ENCODE measurements around the gene ITGB1. TPM values are rescaled to one million over a fixed set of nuclear protein-coding genes. Genes with fewer than 3 reads are reported as not detected.
A peak's percentile ranks its signal among the peaks of the same experiment; 100 is the strongest.

Gene ITGB1
- total and polyA plus RNA-seq, 2 experiments from 2014 or later, result 3,297 to 5,235 TPM

DNA sequence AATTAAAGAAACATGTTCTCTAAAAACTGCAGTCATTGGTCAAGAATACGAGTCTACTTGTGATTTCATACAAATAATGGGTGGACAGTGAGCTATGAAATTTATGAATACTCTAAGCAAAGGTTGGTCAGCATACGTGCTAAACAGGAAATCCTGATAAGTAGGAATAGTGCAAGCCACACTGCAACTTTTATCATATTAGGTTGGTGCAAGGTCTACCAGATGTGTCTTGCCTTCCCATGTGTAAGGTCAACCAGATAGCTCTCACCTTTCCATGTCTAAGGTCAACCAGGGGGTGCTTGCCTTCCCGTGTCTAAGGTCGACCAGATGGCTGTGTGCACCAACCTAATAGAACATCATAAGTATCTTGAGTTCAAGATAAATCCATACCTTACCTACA is 2.0 kb upstream of the ITGB1 start:
- Histone ChIP-seq H3K27me3 (replicated peaks; ENCODE audit: insufficient read depth) (no peaks in the 10 kb centered on the region), H3K9ac (peak overlapping the region; percentile 97), H4K20me1 (ENCODE audit: insufficient read depth) (peaks cover 11% of the 10 kb centered on the region; the same call in 1 of the 2 replicates), H3F3A (ENCODE audit: insufficient read depth) (peaks cover 69% of the 10 kb centered on the region), H3K27ac (peak overlapping the region; percentile 96), H3K4me2 (ENCODE audit: unreplicated experiment) (peak overlapping the region; percentile 99), H3K4me1 (ENCODE audit: insufficient read depth) (peaks cover 47% of the 10 kb centered on the region), H2AFZ (no peak overlapping the region), H3K9me3 (ENCODE audit: low read depth) (no peaks in the 10 kb centered on the region), H3K36me3 (ENCODE audit: low read depth) (peaks cover 15% of the 10 kb centered on the region), H3K4me3 (peak overlapping the region; percentile 84), H3K79me2 (ENCODE audit: insufficient read depth) (peaks cover 61% of the 10 kb centered on the region), H3K9me2 (ENCODE audit: insufficient read depth) (no peaks in the 10 kb centered on the region)
- 83 to 87% methylated on average over 4 of the region's 4 CpGs for WGBS, 2 experiments (ENCODE audit: low coverage in 1 of 2, low lambda C conversion rate in 2 of 2, missing lambda C conversion rate in 2 of 2)
- TF ChIP-seq EZH2 (IDR thresholded peaks at IDR 0.05; ENCODE audit: insufficient read depth, poor library complexity, severe bottlenecking) (no peak), EZH2phosphoT487 (IDR thresholded peaks at IDR 0.05; ENCODE audit: insufficient read depth, low read depth) (no peak)
- in situ Hi-C loops (cut with MboI), result no loop called here
- DNase-seq, result no peak

DNA sequence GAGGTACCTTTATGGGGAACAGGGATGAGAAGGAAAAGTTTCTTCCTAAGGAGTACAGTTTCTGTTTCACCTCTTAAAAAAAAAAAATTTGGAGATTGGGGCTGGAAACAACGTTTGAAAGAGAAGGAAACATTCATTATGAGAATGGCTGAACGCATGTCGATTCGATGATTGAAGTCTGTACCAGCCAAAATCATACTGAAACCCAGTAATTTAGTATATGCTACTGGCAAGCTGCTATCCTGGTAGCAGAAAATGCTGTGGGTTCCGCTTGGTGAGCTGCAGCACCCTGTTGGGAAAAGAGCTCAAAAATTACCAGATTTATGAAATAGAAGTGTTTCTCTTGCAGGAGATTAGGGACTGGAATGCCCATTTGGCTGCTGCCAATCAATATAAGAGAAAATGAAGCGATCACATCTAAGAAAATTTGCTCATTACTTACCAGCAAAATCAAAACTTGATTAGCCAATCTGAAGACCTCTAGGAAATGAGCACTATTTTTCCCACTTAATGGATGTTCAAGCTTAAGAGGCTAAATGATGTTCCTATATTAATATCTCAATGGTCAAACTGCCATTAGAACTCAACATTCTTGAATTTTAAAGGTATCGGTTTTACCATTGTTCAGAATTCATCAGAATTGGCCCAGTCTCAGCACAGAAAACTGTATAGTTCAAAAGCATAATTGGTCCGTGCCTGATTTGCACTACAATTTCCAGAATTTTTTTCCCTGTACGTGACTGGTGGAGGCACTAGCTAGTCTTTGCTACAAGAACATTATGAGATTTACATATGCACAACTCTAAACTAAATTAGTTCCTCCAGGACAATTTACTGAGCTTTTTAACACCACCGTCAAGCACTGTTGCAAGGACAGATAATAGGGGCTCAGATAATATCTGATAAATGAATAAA is 1.2 kb upstream of the ITGB1 start:
- Histone ChIP-seq H3F3A (ENCODE audit: insufficient read depth) (peaks cover 77% of the 10 kb centered on the region), H3K79me2 (ENCODE audit: insufficient read depth) (peaks cover 67% of the 10 kb centered on the region), H3K36me3 (ENCODE audit: low read depth) (peaks cover 20% of the 10 kb centered on the region), H3K4me3 (peak overlapping the region; percentile 84), H3K4me2 (ENCODE audit: unreplicated experiment) (peak overlapping the region; percentile 99), H4K20me1 (ENCODE audit: insufficient read depth) (peaks cover 18% of the 10 kb centered on the region; the same call in 1 of the 2 replicates), H2AFZ (peak overlapping the region; percentile 55), H3K4me1 (ENCODE audit: insufficient read depth) (peaks cover 51% of the 10 kb centered on the region), H3K9ac (peak overlapping the region; percentile 97), H3K27me3 (replicated peaks; ENCODE audit: insufficient read depth) (no peaks in the 10 kb centered on the region), H3K27ac (peak overlapping the region; percentile 96), H3K9me3 (ENCODE audit: low read depth) (no peaks in the 10 kb centered on the region), H3K9me2 (ENCODE audit: insufficient read depth) (no peaks in the 10 kb centered on the region)
- 31 to 35% methylated on average over 10 of the region's 10 CpGs for WGBS, 2 experiments (ENCODE audit: low coverage in 1 of 2, low lambda C conversion rate in 2 of 2, missing lambda C conversion rate in 2 of 2)
- in situ Hi-C loops (cut with MboI), result no loop called here
- TF ChIP-seq EZH2 (IDR thresholded peaks at IDR 0.05; ENCODE audit: insufficient read depth, poor library complexity, severe bottlenecking), result no peak
- TF ChIP-seq EZH2phosphoT487 (IDR thresholded peaks at IDR 0.05; ENCODE audit: insufficient read depth, low read depth), result no peak
- peak; percentile 43 for DNase-seq

DNA sequence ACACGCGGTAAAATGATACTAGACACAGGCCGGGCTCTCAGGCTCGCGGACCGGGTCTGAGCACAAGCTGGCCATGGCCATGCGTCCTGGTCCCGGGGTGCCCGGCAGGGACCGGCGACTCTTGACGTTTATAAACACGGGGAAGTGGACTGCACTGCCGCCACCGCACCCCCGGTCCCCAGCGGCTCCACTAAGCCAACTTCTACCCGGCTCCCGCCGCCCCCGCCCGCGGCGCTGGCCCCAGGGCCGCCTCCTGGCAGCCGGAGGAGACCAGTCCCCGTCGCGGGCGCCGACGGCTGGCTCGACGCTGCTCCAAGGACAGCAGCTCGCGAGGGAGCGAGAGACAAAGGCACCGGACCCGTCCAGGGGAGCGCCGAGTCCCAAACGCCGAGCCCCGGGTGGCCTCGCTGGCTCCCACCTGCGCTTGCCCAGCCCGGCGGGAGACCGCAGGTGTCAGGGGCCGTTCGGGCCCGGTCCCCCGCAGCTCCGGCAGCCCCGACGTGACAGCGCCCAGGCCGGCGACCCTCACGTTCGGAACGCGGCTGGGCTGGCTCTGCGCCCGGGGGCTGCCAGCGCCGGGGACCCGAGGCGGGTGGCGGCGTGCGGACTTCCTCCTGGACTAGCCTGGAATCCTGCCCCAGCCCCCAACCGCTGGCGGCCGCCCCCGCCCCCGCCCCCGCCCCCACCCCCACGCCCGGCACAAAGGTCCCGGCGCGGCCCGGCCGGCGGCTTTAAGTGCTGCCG is 517 bp downstream of the ITGB1 start:
- no peak for TF ChIP-seq EZH2 (IDR thresholded peaks at IDR 0.05; ENCODE audit: insufficient read depth, poor library complexity, severe bottlenecking)
- TF ChIP-seq EZH2phosphoT487 (IDR thresholded peaks at IDR 0.05; ENCODE audit: insufficient read depth, low read depth), result no peak
- peaks cover 52% of the 10 kb centered on the region for H3K4me1 ChIP-seq (ENCODE audit: insufficient read depth)
- DNase-seq, result peak; percentile 80

More for the DNA sequence above, 517 bp downstream of the ITGB1 start:
- Histone ChIP-seq H3K4me3 (peak overlapping the region; percentile 84), H3K9me2 (ENCODE audit: insufficient read depth) (no peaks in the 10 kb centered on the region), H3K79me2 (ENCODE audit: insufficient read depth) (peaks cover 80% of the 10 kb centered on the region), H3K27me3 (replicated peaks; ENCODE audit: insufficient read depth) (no peaks in the 10 kb centered on the region), H3K9ac (peak overlapping the region; percentile 97), H3K9me3 (ENCODE audit: low read depth) (no peaks in the 10 kb centered on the region), H3K27ac (peak overlapping the region; percentile 96), H2AFZ (no peak overlapping the region), H3K36me3 (ENCODE audit: low read depth) (peaks cover 28% of the 10 kb centered on the region), H3K4me2 (ENCODE audit: unreplicated experiment) (peak overlapping the region; percentile 96), H3F3A (ENCODE audit: insufficient read depth) (peaks cover 82% of the 10 kb centered on the region), H4K20me1 (ENCODE audit: insufficient read depth) (peaks cover 36% of the 10 kb centered on the region)
- 1 to 2% methylated on average over 57 to 64 of the region's 87 CpGs for WGBS, 2 experiments (ENCODE audit: low coverage in 1 of 2, low lambda C conversion rate in 2 of 2, missing lambda C conversion rate in 2 of 2)
- in situ Hi-C loops (cut with MboI), result no loop called here
